ENCODE measurements around the gene NAGS. TPM values are rescaled to one million over a fixed set of nuclear protein-coding genes. Genes with fewer than 3 reads are reported as not detected.

The NAGS gene
- total RNA-seq, 2 donors from 2014 or later: 1.7 to 4.5 TPM

GRCh38 chr17:44037471-44037870, 33.0 kb downstream of the NAGS start:
- Histone ChIP-seq H3K27ac (peak overlapping the region; percentile 64 to 73), H3K9me3 (no peaks in the 10 kb centered on the region), H3K36me3 (peaks cover 49% of the 10 kb centered on the region), H3K4me1 (peaks cover 0 to 30% of the 10 kb centered on the region in 2 donors), H3K27me3 (no peaks in the 10 kb centered on the region), H3K4me3 (no peak overlapping the region)
- no peak for DNase-seq (ENCODE audit: low spot score)
- no peak for TF ChIP-seq CTCF (IDR thresholded peaks at IDR 0.05)

GRCh38 chr17:44038604-44039011, 34.2 kb downstream of the NAGS start:
- Histone ChIP-seq H3K4me3 (no peak overlapping the region), H3K9me3 (no peaks in the 10 kb centered on the region), H3K4me1 (peaks cover 0 to 39% of the 10 kb centered on the region in 2 donors), H3K36me3 (peaks cover 39% of the 10 kb centered on the region), H3K27me3 (no peaks in the 10 kb centered on the region), H3K27ac (peak overlapping the region; percentile 64 to 73)
- TF ChIP-seq CTCF (IDR thresholded peaks at IDR 0.05): no peak
- DNase-seq (ENCODE audit: low spot score): no peak

- Histone ChIP-seq H3K4me3 (no peak overlapping the region), H3K27me3 (no peaks in the 10 kb centered on the region), H3K27ac (peak overlapping the region; percentile 41 to 64), H3K4me1 (peaks cover 0 to 51% of the 10 kb centered on the region in 2 donors), H3K9me3 (no peaks in the 10 kb centered on the region), H3K36me3 (peaks cover 32% of the 10 kb centered on the region)
- TF ChIP-seq CTCF (IDR thresholded peaks at IDR 0.05): no peak
- no peak for DNase-seq (ENCODE audit: low spot score)
Observed at GRCh38 chr17:44039829-44040635, 35.6 kb downstream of the NAGS start.

- no peaks in the 10 kb centered on the region for H3K9me3 ChIP-seq
- H3K36me3 ChIP-seq: peaks cover 10% of the 10 kb centered on the region
- H3K4me1 ChIP-seq: peaks cover 0 to 43% of the 10 kb centered on the region in 2 donors
- DNase-seq (ENCODE audit: low spot score): no peak
- no peaks in the 10 kb centered on the region for H3K27me3 ChIP-seq
- peak overlapping the region in 1 of 2 donors; percentile 0 for H3K27ac ChIP-seq
- no peak overlapping the region for H3K4me3 ChIP-seq
- no peak for TF ChIP-seq CTCF (IDR thresholded peaks at IDR 0.05)
Observed at GRCh38 chr17:44043272-44043696, 38.9 kb downstream of the NAGS start.

- H3K27ac ChIP-seq: no peak overlapping the region
- H3K36me3 ChIP-seq: peaks cover 12% of the 10 kb centered on the region
- no peak for DNase-seq (ENCODE audit: low spot score)
- TF ChIP-seq CTCF (IDR thresholded peaks at IDR 0.05): no peak
- H3K9me3 ChIP-seq: no peaks in the 10 kb centered on the region
- no peak overlapping the region for H3K4me3 ChIP-seq
- no peaks in the 10 kb centered on the region for H3K27me3 ChIP-seq
- peaks cover 0 to 38% of the 10 kb centered on the region in 2 donors for H3K4me1 ChIP-seq
Observed at GRCh38 chr17:44044071-44044470, 39.6 kb downstream of the NAGS start.
